Neural cell (in vitro differentiated cells): ENCODE data around the gene NCAPD3. TPM values are rescaled to one million over a fixed set of nuclear protein-coding genes. Genes with fewer than 3 reads are reported as not detected.

ENCODE experiments used
- H2AFZ ChIP-seq: fragments of 200-600, 300-800 bp; sonication (generic), shearing (Covaris generic); 2 replicates; pipeline ENCODE4 v1.6.0; 2014; ENCODE audit warnings: low read depth, mild to moderate bottlenecking, antibody characterized with exemption, low read length, moderate library complexity
- H3F3A ChIP-seq: fragments of 200-600 bp; shearing (Covaris generic); 2 replicates; pipeline ENCODE4 v1.6.1; 2016; ENCODE audit warnings: mild to moderate bottlenecking, moderate library complexity, mixed read lengths, antibody characterized with exemption, low read length; ENCODE audit not compliant: insufficient read depth, poor library complexity, severe bottlenecking
- H3K27ac ChIP-seq: fragments of 200-600, 300-800 bp; sonication (generic), shearing (Covaris generic); 2 replicates; pipeline ENCODE4 v1.5.1; 2014; ENCODE audit warnings: mild to moderate bottlenecking, low read length, moderate library complexity
- H3K27me3 ChIP-seq: fragments of 300-800, 200-600 bp; sonication (generic), shearing (Covaris generic); 2 replicates; pipeline ENCODE4 v1.6.0; 2014; ENCODE audit warnings: mild to moderate bottlenecking, low read depth, low read length, moderate library complexity; ENCODE audit not compliant: insufficient read depth
- H3K36me3 ChIP-seq: fragments of 300-800, 200-600 bp; sonication (generic), shearing (Covaris generic); 2 replicates; pipeline ENCODE4 v1.5.1; 2014; ENCODE audit warnings: mild to moderate bottlenecking, antibody characterized with exemption, low read length, moderate library complexity; ENCODE audit not compliant: insufficient read depth
- H3K4me2 ChIP-seq: fragments of 300-800, 200-600 bp; sonication (generic), shearing (Covaris generic); 2 replicates; pipeline ENCODE4 v1.6.0; 2014; ENCODE audit warnings: mild to moderate bottlenecking, low read length
- H3K4me3 ChIP-seq: fragments of 300-800, 200-600 bp; sonication (generic), shearing (Covaris generic); 2 replicates; pipeline ENCODE4 v1.5.1; 2014; ENCODE audit warnings: mild to moderate bottlenecking, low read length, moderate library complexity
- H3K79me2 ChIP-seq: fragments of 200-600 bp; shearing (Covaris generic); replicated peaks from 2 replicates; pipeline ENCODE4 v1.6.0; 2014; ENCODE audit warnings: mild to moderate bottlenecking, low read length, moderate library complexity; ENCODE audit not compliant: insufficient read depth
- H3K9ac ChIP-seq: fragments of 300-800, 200-600 bp; sonication (generic), shearing (Covaris generic); 2 replicates; pipeline ENCODE4 v1.6.1; 2016; ENCODE audit warnings: mild to moderate bottlenecking, low read length, mixed read lengths
- H3K9me2 ChIP-seq: fragments of 200-600 bp; shearing (Covaris generic); 2 replicates; pipeline ENCODE4 v1.6.1; 2016; ENCODE audit warnings: mild to moderate bottlenecking, low read length, mixed read lengths; ENCODE audit not compliant: insufficient read depth
- H3K9me3 ChIP-seq: fragments of 200-600, 300-800 bp; sonication (generic), shearing (Covaris generic); 2 replicates; pipeline ENCODE4 v1.6.1; 2016; ENCODE audit warnings: mild to moderate bottlenecking, mixed run types, low read length, moderate library complexity, mixed read lengths
- H4K20me1 ChIP-seq: fragments of 200-600 bp; shearing (Covaris generic); 2 replicates; pipeline ENCODE4 v1.6.1; 2016; ENCODE audit warnings: mild to moderate bottlenecking, mixed run types; ENCODE audit not compliant: insufficient read depth
- CTCF ChIP-seq: fragments of 450-650 bp; IDR thresholded peaks from 2 replicates; pipeline ENCODE4 v1.5.1; 2014; ENCODE audit warnings: antibody characterized with exemption, mild to moderate bottlenecking, moderate library complexity; ENCODE audit not compliant: poor library complexity, severe bottlenecking
- EP300 ChIP-seq: fragments of 450-650 bp; conservative IDR thresholded peaks from 2 replicates; pipeline ENCODE4 v1.6.1; 2014; ENCODE audit warnings: antibody characterized with exemption, mild to moderate bottlenecking, moderate library complexity; ENCODE audit not compliant: poor library complexity, severe bottlenecking
- EZH2 ChIP-seq: fragments of 200-600, 300-800 bp; shearing (Covaris generic), sonication (generic); IDR thresholded peaks from 2 replicates; pipeline ENCODE4 v1.6.1; 2014; ENCODE audit warnings: antibody characterized with exemption, low read length, borderline replicate concordance, mild to moderate bottlenecking; ENCODE audit not compliant: insufficient read depth, poor library complexity, severe bottlenecking
- MXI1 ChIP-seq: fragments of 450-650 bp; conservative IDR thresholded peaks from 2 replicates; pipeline ENCODE4 v1.6.1; 2014; ENCODE audit warnings: antibody characterized with exemption, mild to moderate bottlenecking; ENCODE audit not compliant: poor library complexity, severe bottlenecking
- POLR2AphosphoS5 ChIP-seq: IDR thresholded peaks from 2 replicates; pipeline ENCODE4 v1.6.1; 2012
- RAD21 ChIP-seq: fragments of 450-650 bp; conservative IDR thresholded peaks from 2 replicates; pipeline ENCODE4 v1.6.1; 2014; ENCODE audit warnings: antibody characterized with exemption, mild to moderate bottlenecking, moderate library complexity
- REST ChIP-seq: IDR thresholded peaks from 2 replicates; pipeline ENCODE4 v1.6.1; 2012; ENCODE audit warnings: borderline replicate concordance
- SMC3 ChIP-seq: fragments of 450-650 bp; conservative IDR thresholded peaks from 2 replicates; pipeline ENCODE4 v1.6.1; 2014; ENCODE audit warnings: antibody characterized with exemption, mild to moderate bottlenecking, moderate library complexity; ENCODE audit not compliant: poor library complexity
- TAF1 ChIP-seq: IDR thresholded peaks from 2 replicates; pipeline ENCODE4 v1.6.1; 2012; ENCODE audit warnings: low read depth
- polyA plus RNA-seq: library from polyadenylated mRNA; depleted of rRNA; stranded (reverse); fragments of >200 nt; gene quantifications from 2 replicates; pipeline ENCODE4 v1.2.3, GENCODE V29; 2014

The NCAPD3 gene
- polyA plus RNA-seq, 1 donor from 2014 or later = 11.9 TPM

GRCh38 chr11:134261626-134262488 is 38.1 kb upstream of the NCAPD3 start:
- H3K79me2 ChIP-seq = no peaks in the 10 kb centered on the region
- TF ChIP-seq TAF1 (no peak), RAD21 (peak; percentile 30), CTCF (peak; percentile 55), SMC3 (peak; percentile 49)
- no peak overlapping the region for H3K4me2 ChIP-seq
- H4K20me1 ChIP-seq = no peaks in the 10 kb centered on the region
- no peaks in the 10 kb centered on the region for H3K9me2 ChIP-seq
- no peak overlapping the region for H3K4me3 ChIP-seq
- no peaks in the 10 kb centered on the region for H3F3A ChIP-seq
- H3K9ac ChIP-seq = no peak overlapping the region
- no peak overlapping the region for H2AFZ ChIP-seq
- H3K9me3 ChIP-seq = no peaks in the 10 kb centered on the region
- no peaks in the 10 kb centered on the region for H3K27me3 ChIP-seq
- H3K27ac ChIP-seq = no peak overlapping the region
- H3K36me3 ChIP-seq = peaks cover 4% of the 10 kb centered on the region

GRCh38 chr11:134260983-134261382 is 37.2 kb upstream of the NCAPD3 start:
- Histone ChIP-seq H3F3A (no peaks in the 10 kb centered on the region), H3K36me3 (peaks cover 4% of the 10 kb centered on the region), H3K27me3 (no peaks in the 10 kb centered on the region), H3K9me3 (no peaks in the 10 kb centered on the region), H3K4me2 (no peak overlapping the region), H3K27ac (no peak overlapping the region), H2AFZ (no peak overlapping the region), H3K79me2 (no peaks in the 10 kb centered on the region), H3K9me2 (no peaks in the 10 kb centered on the region), H3K4me3 (no peak overlapping the region), H3K9ac (no peak overlapping the region), H4K20me1 (no peaks in the 10 kb centered on the region)
- TF ChIP-seq EP300 (no peak), EZH2 (no peak), CTCF (no peak), MXI1 (no peak)

- no peaks in the 10 kb centered on the region for H3K9me2 ChIP-seq
- TF ChIP-seq CTCF = no peak
- TF ChIP-seq SMC3 = no peak
- TF ChIP-seq TAF1 = no peak
- no peak for TF ChIP-seq MXI1
- TF ChIP-seq EP300 = no peak
- TF ChIP-seq RAD21 = no peak
- TF ChIP-seq EZH2 = no peak
- no peak for TF ChIP-seq REST
- TF ChIP-seq POLR2AphosphoS5 = no peak
- no peaks in the 10 kb centered on the region for H3K79me2 ChIP-seq
- no peak overlapping the region for H3K9ac ChIP-seq
- no peaks in the 10 kb centered on the region for H3K9me3 ChIP-seq
- H3K36me3 ChIP-seq = peaks cover 4% of the 10 kb centered on the region
- no peaks in the 10 kb centered on the region for H3K27me3 ChIP-seq
- H3K4me2 ChIP-seq = no peak overlapping the region
- H3K4me3 ChIP-seq = no peak overlapping the region
- H3F3A ChIP-seq = no peaks in the 10 kb centered on the region
- no peak overlapping the region for H2AFZ ChIP-seq
- H4K20me1 ChIP-seq = no peaks in the 10 kb centered on the region
- H3K27ac ChIP-seq = no peak overlapping the region
These were observed 36.7 kb upstream of the NCAPD3 start for GRCh38 chr11:134260503-134260902.
